ENCODE results near the gene ATP9B. TPM values are rescaled to one million over a fixed set of nuclear protein-coding genes. Genes with fewer than 3 reads are reported as not detected.

Gene ATP9B
- total RNA-seq, 6 experiments from 2014 or later: 13.6 to 25.7 (median 14.5) TPM

DNA sequence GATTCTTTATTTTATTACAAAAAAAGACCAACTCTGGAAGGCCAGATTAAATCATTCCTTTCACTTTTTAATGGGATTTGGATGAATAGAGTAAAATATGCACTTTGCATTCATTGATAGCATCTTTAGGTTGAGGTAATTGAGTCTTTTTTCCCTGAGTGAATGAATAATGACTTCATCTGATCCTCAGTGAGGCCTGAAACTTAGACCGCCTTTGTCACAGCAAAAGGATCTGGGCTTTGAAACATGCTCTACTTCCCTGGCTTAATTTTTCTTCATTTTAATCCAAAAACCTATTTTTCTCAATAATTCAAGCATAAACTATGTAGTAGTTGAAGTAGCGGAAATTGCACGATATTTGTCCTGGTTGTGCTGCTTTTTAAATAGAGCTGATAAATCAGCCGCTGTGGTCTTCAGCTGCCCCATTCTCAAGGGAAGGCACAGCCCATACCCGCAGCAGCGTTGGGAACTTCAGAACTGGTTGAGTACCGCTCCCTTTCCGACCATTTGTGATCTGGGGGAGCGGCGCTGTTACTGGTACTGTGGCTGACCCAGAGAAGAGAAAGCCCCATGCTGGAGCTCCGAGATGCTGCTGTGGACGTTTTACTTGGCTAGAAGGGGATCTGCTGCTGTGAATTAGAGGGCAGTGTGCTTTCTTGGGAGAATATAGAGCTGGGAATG lies 181.2 kb downstream of the ATP9B start:
- no peak for ATAC-seq
- H3K9me3 ChIP-seq: no peaks in the 10 kb centered on the region
- H3K36me3 ChIP-seq: no peaks in the 10 kb centered on the region
- WGBS (ENCODE audit: insufficient coverage, low coverage, low lambda C conversion rate, missing lambda C conversion rate): 94% methylated on average over 7 of the region's 12 CpGs
- intact Hi-C loops (cut with DNase I): no loop called here
- H3K27me3 ChIP-seq: no peaks in the 10 kb centered on the region
- no peak overlapping the region for H3K4me3 ChIP-seq
- H3K27ac ChIP-seq: no peak overlapping the region
- no peak for TF ChIP-seq POLR2A (IDR thresholded peaks at IDR 0.05)
- TF ChIP-seq, protein P1, sequence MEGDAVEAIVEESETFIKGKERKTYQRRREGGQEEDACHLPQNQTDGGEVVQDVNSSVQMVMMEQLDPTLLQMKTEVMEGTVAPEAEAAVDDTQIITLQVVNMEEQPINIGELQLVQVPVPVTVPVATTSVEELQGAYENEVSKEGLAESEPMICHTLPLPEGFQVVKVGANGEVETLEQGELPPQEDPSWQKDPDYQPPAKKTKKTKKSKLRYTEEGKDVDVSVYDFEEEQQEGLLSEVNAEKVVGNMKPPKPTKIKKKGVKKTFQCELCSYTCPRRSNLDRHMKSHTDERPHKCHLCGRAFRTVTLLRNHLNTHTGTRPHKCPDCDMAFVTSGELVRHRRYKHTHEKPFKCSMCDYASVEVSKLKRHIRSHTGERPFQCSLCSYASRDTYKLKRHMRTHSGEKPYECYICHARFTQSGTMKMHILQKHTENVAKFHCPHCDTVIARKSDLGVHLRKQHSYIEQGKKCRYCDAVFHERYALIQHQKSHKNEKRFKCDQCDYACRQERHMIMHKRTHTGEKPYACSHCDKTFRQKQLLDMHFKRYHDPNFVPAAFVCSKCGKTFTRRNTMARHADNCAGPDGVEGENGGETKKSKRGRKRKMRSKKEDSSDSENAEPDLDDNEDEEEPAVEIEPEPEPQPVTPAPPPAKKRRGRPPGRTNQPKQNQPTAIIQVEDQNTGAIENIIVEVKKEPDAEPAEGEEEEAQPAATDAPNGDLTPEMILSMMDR (IDR thresholded peaks at IDR 0.05): no peak
- no peaks in the 10 kb centered on the region for H3K4me1 ChIP-seq
- DNase-seq: no peak

DNA sequence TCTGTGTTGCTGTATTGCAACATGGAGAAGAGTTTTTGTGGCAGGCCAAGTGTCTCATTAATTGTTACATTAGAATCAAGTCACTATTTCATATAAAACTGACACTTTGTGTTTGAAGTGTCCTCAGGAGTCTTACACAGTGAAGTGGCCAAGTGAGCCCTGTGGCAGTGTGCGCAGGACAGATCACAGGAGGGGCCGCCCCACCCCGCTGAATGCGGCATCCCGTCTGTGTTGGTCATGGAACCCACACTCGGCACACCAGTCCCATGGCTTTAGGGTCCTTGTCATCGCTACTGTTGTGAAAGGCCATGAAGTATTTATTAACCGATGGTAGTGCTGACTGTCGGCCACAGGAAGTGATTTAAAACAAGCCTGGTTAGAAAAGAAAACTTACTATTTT lies 181.8 kb downstream of the ATP9B start:
- Histone ChIP-seq H3K4me1 (no peaks in the 10 kb centered on the region), H3K27me3 (no peaks in the 10 kb centered on the region), H3K27ac (no peak overlapping the region), H3K4me3 (no peak overlapping the region), H3K36me3 (no peaks in the 10 kb centered on the region), H3K9me3 (no peaks in the 10 kb centered on the region)
- intact Hi-C loops (cut with DNase I): no loop called here
- WGBS (ENCODE audit: insufficient coverage, low coverage, low lambda C conversion rate, missing lambda C conversion rate): 89% methylated on average over 8 of the region's 9 CpGs
- ATAC-seq (no peak), DNase-seq (no peak)
- TF ChIP-seq POLR2A (IDR thresholded peaks at IDR 0.05): no peak
- TF ChIP-seq, protein P1 (IDR thresholded peaks at IDR 0.05): no peak

DNA sequence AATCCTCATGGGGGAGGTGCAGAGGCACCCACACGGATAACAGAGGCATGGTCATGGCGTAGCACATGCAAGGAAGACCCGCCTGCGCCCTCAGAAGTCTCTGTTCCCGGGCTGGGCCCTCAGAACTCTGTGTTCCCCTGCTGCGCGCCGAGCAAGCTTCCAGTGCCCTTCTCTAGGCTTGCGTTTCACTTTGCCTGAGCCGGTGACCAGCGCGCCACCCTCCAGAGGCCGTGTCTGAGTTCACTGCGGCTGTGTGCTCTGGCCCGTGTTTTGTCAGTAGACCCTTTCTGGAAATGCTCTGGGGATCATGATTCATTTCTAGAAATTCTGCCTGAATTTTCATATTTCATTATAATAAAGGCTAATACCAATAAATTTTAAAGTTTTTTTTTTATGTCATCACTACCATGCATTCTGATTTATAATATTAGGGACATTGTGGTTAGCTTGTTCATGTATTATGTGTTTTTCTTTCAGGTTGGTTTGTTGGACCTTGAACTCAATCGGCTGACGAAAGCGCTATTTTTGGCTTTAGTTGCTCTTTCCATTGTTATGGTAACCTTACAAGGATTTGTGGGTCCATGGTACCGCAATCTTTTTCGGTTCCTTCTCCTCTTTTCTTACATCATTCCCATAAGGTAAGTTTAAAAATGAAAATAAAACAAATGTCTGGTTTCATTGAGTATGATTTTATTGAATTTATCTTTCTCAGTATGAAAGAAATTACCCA lies 183.9 kb downstream of the ATP9B start:
- ATAC-seq: peak; percentile 75 to 89 (median 84)

DNA sequence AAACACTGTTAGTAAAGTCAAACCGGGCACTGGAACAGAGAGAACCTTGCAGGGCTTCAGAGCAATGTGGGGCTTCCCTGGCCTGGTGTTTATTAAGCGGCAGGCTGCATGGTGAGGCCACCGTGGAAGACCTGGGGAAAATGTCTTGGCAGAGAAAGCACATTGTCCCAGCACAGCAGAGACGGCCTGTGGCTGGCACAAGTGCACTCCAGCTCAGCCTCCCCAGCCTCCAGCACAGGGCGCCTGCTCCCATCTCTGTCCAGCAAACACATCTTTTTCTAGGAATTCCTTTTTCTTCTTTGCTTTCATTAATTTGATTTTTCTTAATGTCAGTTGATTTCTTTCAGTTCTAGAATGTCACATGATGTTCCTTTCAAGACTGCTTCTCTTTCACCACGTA lies 188.3 kb downstream of the ATP9B start:
- intact Hi-C loops (cut with DNase I): no loop called here
- ATAC-seq: no peak
- H3K27ac ChIP-seq: no peak overlapping the region
- WGBS (ENCODE audit: insufficient coverage, low coverage, low lambda C conversion rate, missing lambda C conversion rate): 86% methylated on average over 4 of the region's 6 CpGs
- H3K4me1 ChIP-seq: no peaks in the 10 kb centered on the region
- no peaks in the 10 kb centered on the region for H3K9me3 ChIP-seq
- DNase-seq: no peak
- TF ChIP-seq, protein P1 (IDR thresholded peaks at IDR 0.05): no peak
- no peak for TF ChIP-seq POLR2A (IDR thresholded peaks at IDR 0.05)
- peaks cover 0 to 5% (median 0%) of the 10 kb centered on the region in 4 donors for H3K36me3 ChIP-seq
- no peaks in the 10 kb centered on the region for H3K27me3 ChIP-seq
- H3K4me3 ChIP-seq: no peak overlapping the region

More for the DNA sequence above, 183.9 kb downstream of the ATP9B start:
- Histone ChIP-seq H3K27ac (peak overlapping the region in 2 of 3 donors; percentile 26 to 63), H3K4me1 (no peaks in the 10 kb centered on the region), H3K27me3 (no peaks in the 10 kb centered on the region), H3K36me3 (peaks cover 0 to 5% (median 0%) of the 10 kb centered on the region in 4 donors), H3K9me3 (no peaks in the 10 kb centered on the region), H3K4me3 (no peak overlapping the region)
- 72% methylated on average over 13 of the region's 20 CpGs for WGBS (ENCODE audit: insufficient coverage, low coverage, low lambda C conversion rate, missing lambda C conversion rate)
- intact Hi-C loops (cut with DNase I): no loop called here
- DNase-seq: peak in 2 of 3 donors; percentile 33 to 65
- no peak for TF ChIP-seq POLR2A (IDR thresholded peaks at IDR 0.05)
- TF ChIP-seq, protein P1 (IDR thresholded peaks at IDR 0.05): no peak

Measured in right lobe of liver (tissue), 6 donors.